HG03196 (cell line): ENCODE measurements around the gene MRPL54.

Experiments used
- ATAC-seq: cut with Tn5 transposase; IDR thresholded peaks from one replicate; pipeline ENCODE4 v1.9.1; 2021; ENCODE audit not compliant: unreplicated experiment

MRPL54 gene

GRCh38 chr19:3768015-3768747, 5.7 kb downstream of the MRPL54 start:
- ATAC-seq = no peak

- no peak for ATAC-seq
These were observed 6.2 kb downstream of the MRPL54 start for GRCh38 chr19:3768748-3769099.

- ATAC-seq = no peak
These were observed 7.0 kb downstream of the MRPL54 start for GRCh38 chr19:3769494-3769893.

GRCh38 chr19:3770136-3770999, 7.9 kb downstream of the MRPL54 start:
- no peak for ATAC-seq

DNA sequence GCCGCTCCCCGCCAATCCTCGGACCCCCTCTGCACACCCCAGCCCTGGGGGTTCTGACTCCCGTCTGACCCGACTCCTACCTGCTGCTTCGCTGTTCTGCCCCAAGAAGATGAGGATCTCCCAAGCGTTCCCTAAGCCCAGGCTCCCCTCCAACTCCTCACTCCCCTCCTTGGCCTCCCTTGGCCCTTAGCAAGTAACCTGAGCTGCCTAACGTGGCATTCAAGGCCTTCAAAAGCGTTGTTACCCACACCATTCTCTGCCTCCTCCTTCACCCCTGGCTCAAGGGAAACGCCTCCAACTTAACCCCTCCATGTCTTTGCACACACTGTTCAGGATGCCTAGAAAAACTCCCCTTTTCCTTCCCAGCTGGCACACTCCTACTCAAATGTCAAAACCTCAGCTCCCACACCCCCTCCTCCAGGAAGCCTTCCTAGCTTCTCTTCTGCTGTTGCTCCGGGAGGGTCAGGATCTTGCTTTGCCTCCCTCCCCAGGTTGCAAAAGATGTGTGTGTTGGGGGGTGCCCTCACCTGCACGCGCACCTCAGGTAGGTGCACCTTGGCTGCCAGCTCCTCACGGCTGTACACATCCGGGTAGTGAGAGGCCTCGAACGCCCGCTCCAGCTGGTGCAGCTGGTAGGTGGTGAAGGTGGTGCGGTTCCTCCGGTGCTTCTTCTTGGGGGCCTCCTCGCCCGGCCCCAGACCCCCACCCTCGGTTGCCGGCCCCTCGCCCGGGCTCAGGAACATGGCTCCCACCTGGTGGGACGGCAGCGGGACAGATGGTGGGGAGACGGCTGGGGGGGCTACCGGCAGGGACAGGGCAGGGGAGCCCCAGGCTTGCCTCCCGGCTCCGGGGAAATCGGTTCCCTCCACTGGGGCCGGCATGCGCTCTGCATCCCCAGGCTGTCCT, 8.8 kb downstream of the MRPL54 start:
- no peak for ATAC-seq

- ATAC-seq = no peak
These were observed 9.5 kb downstream of the MRPL54 start, which contains the start of gene RAX2 for GRCh38 chr19:3771906-3772455. RAX2 (minus strand) TSS chr19:3772228; CDS start chr19:3771742, 486 bp downstream.

GRCh38 chr19:3773814-3774515, 11.5 kb downstream of the MRPL54 start:
- no peak for ATAC-seq

DNA sequence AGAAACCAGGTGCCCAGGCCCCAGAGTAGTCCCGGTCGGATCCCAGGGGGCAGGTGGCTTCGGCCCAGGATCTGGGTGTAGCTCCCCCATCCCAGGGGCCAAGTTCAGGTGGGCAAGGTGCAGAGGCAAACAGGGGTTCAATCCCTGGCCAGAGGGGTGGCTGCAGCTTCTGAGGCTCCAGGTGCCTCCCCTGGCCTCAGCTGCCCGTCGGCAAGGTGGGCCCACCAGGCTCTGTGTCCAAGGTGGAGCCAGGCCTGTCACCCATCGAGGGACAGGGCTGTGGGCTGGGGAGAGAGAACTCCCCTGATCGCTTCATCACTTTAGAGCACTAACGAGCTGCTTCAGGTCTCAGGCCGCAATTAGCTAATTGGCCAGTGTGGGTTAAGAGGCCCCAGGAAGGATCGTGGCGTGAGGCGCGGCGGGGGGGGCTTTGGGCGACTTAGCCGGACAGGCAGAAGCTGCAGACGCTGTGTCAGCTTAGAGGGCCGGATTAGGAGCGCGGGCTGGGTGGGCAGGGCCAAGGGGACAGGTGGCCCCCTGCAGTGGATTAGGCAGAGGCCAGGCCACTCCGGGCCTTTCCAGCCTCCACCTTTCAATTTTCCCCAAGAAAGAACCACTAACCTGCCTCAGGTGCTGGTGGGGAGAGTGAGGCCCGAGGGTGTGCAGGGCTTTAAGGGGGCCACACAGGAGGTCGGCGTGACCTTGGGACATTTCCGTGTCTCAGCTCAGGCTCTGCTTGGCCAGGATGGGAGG, 12.3 kb downstream of the MRPL54 start:
- no peak for ATAC-seq

DNA sequence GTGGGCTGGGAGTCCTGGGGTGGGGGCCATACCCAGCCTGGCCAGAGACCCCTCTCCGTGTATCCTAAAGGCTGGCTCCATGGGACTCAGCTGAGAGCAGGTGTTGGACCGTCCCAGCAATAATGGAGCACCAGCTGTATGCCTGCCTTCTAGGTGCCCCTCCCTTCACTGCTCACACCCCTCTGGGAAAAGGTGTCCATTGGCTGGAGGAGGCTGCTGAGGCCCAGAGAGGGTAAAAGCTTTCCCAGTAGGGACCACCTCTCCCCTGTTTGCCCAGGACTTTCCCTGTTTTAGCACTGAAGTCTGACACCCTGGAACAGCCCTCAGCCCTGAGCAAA, 12.9 kb downstream of the MRPL54 start:
- ATAC-seq = no peak

DNA sequence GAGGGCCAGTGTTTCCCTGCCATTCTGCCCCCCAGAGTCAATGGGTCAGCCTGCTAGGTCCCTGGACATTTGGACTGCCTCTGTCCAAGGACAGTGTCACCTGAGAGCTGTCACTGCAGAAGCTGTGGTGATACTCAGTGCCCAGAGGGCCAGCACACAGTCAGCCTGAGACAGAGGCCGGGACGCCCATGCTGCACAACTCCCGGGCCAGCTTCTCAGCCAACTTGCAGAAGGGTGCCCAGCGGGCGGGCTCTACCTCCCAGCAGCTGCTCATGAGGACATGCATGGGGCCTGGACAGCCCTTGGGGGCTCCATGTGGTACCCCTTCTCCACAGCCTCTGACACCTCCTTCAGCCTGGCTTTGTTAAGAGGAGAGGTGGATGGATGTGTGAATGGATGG, 13.3 kb downstream of the MRPL54 start:
- no peak for ATAC-seq

- no peak for ATAC-seq
These were observed 14.1 kb downstream of the MRPL54 start for GRCh38 chr19:3776479-3777040.

DNA sequence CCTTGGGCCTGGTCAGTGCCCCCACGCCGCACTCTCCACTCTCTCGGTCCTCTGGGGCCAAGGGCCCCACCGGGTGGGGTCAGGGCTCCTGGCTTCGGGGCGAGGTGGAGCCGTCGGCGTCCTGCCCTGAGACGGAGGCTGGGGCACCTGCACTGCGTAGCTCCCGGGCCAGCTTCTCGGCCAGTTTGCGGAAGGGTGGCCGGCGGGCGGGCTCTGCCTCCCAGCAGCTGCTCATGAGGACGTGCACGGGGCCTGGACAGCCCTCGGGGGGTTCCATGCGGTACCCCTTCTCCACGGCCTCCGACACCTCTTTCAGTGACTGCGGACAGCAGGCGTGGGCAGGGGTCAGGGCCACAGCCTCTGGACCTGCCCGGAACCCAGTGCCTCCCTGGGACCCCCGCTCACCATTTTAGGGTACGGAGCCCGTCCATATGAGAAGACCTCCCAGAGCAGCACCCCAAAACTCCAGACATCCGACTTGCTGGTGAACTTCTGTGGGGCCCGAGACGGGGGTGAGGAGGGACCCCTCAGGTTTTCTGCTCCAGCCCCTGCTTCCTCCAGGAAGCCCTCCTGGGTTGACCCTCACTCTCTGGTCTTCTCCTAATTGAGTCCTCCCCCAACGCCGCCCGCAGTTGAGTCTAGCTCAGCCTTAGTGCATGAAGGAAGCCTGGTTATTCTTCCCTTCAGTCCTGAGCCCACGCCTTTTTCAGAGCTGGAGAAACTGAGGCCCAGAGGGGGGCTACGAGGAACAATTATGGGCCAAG, 15.8 kb downstream of the MRPL54 start:
- ATAC-seq = no peak

- ATAC-seq = no peak
These were observed 16.6 kb downstream of the MRPL54 start for GRCh38 chr19:3778899-3779723.

DNA sequence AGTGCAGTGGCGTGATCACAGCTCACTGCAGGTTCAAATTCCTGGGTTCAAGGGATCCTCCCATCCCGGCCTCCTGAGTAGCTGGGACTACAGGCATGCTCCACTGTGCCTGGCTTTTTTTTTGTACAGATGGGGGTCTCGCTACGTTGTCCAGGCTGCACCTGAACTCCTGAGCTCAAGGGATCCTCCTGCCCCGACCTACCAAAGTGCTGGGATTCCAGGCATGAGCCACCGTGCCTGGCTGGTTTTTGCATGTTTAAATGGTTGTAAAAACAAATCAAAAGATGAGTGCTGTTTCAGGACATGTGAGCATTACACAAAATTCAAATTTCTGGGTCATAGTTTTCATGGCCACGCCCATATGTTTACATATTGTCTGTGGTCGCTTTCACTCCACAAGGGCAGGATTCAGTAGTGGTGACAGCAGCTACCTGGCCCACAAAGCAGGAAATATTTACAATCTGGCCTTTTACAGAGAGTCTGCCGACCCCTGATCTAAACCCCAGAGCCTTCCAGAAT, 18.4 kb downstream of the MRPL54 start:
- no peak for ATAC-seq

DNA sequence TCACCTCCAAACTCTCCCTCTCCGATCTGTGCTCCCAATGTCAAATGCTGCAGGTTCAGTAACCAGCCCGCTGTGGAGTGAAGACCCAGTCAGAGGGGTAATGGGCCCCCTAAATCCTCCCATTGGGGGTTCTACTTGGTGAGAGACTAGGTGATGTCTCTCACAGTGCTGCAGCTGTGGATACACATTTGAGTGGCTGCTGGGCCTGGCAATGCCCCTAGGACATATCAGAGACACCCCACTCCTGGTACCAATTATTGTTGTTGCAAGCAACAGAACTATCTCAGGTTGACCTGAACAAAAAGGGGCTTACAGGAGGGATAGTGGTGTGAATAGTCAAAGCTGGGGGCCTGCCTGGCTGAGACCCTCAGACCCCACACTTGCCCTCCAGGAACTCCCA, 19.1 kb downstream of the MRPL54 start:
- ATAC-seq = no peak

DNA sequence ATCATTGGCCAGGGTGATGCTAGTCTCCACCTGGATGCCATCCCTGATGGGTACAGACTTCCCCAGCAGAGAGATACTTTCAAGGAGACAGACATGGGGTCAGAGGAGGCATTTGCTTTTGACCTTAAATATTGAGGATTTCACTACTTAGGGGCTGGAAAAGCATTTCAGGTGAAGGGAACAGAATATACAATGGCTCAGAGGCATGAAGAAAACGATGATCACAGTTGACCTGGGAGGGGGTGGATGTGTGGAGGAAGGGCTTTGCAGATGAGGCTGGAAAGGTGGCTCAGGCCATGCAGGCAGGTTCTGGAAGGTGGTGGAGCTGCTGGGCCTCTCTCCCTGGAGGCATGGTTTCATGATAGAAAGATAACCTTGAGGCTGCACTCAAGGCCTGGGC, 19.8 kb downstream of the MRPL54 start:
- ATAC-seq = no peak

DNA sequence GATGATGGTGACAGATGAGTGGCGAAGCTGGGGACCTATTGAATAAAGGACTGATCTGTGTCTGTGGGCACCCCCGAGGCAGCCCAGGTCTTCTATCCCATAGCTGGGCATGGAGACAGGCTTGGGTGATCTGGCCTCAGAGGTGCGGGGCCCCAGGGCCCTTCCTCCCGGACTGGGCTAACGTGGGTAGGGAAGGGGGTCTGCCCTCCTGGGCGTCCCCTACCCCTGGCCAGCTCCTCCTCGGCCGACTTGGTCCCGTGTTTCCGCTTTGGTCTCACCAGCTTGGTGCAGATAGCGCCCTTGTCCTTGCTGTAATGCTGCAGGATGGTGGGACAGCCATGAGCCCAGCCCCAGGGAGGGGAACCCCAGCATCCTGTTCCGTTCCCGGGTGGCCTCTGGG, 20.4 kb downstream of the MRPL54 start:
- ATAC-seq = no peak
